Effector memory CD4-positive, alpha-beta T cell (primary cell): Measurements from ENCODE around the gene ZSWIM5.
A peak's percentile ranks its signal among the peaks of the same experiment; 100 is the strongest.

Experiments
- DNase-seq, 3 donors: peaks; one replicate each; pipeline ENCODE4 v3.0.0-alpha.2; 2020
- H3K27ac ChIP-seq: 2 replicates; pipeline ENCODE4 v1.7.0; 2013; ENCODE audit warnings: mild to moderate bottlenecking, low read length, moderate library complexity; ENCODE audit not compliant: insufficient read depth, poor library complexity, severe bottlenecking
- H3K27me3 ChIP-seq: replicated peaks from 2 replicates; pipeline ENCODE4 v1.7.0; 2013; ENCODE audit warnings: mild to moderate bottlenecking, low read length; ENCODE audit not compliant: insufficient read depth, control insufficient read depth, poor library complexity, severe bottlenecking
- H3K36me3 ChIP-seq: 2 replicates; pipeline ENCODE4 v1.7.0; 2013; ENCODE audit warnings: mild to moderate bottlenecking, low read length, moderate library complexity; ENCODE audit not compliant: control insufficient read depth, insufficient read depth
- H3K4me1 ChIP-seq: 2 replicates; pipeline ENCODE4 v1.7.0; 2013; ENCODE audit warnings: low read length, mild to moderate bottlenecking; ENCODE audit not compliant: control insufficient read depth, insufficient read depth, poor library complexity, severe bottlenecking
- H3K4me3 ChIP-seq: 2 replicates; pipeline ENCODE4 v1.7.0; 2013; ENCODE audit warnings: low read length, low read depth, mild to moderate bottlenecking; ENCODE audit not compliant: insufficient read depth, poor library complexity, severe bottlenecking
- H3K9me3 ChIP-seq: 2 replicates; pipeline ENCODE4 v1.7.0; 2013; ENCODE audit warnings: mild to moderate bottlenecking, low read length, moderate library complexity; ENCODE audit not compliant: control insufficient read depth

Gene ZSWIM5

DNA sequence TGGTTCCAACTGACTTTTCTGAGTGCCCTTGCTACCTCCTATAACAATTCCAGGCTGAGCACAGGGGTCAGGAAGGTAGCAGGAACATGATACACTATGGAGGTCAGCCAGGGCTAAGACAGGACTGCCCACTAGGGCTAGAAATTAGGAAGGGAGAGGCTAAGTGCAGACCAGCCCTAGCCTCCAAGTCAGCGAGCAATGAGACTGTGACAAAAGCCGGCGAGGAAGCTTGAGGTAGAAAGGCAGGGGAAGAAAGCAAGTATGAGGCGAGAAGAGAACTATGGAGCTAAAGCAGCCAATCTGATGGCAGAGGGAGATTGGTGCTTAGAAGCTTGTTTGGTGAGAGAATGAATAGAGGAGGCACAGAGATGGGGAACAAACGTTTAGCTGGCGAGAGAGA lies 189.6 kb downstream of the ZSWIM5 start:
- DNase-seq: no peak
- H3K4me3 ChIP-seq: no peak overlapping the region
- H3K4me1 ChIP-seq: peaks cover 11% of the 10 kb centered on the region
- H3K9me3 ChIP-seq: no peaks in the 10 kb centered on the region
- H3K36me3 ChIP-seq: peaks cover 10% of the 10 kb centered on the region
- no peaks in the 10 kb centered on the region for H3K27me3 ChIP-seq
- H3K27ac ChIP-seq: no peak overlapping the region

DNA sequence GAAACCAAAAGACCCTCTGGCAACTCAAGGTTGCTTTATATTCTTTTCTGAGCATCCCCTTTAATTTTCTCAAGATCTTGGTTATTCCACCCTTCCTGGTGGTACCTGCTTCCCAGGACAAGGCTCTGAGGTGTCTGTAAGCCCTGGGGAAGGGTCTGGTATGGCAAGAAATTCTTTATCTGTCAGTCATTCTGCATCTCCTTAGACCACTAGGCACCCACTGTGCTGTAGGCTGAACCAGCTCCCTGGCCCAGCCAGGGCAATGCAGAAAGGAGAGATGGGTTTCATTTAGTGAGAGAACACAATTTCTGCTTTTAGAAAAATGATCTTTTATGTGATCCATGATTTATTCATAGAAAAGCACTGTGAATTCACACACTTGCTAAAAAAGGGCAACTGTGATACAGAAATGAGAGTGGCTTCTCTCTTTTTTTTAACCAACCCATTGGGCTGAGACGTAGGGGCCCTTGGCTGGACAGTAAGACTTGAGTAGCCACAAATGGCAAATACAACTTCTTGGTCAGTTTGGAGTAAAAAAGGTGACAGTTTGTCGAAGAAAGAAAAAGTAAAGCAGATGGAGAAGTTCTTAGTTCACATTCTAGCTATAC lies 190.2 kb downstream of the ZSWIM5 start:
- peaks cover 17% of the 10 kb centered on the region for H3K4me1 ChIP-seq
- DNase-seq: no peak
- H3K27ac ChIP-seq: no peak overlapping the region
- no peak overlapping the region for H3K4me3 ChIP-seq
- H3K36me3 ChIP-seq: peaks cover 10% of the 10 kb centered on the region
- H3K9me3 ChIP-seq: no peaks in the 10 kb centered on the region
- no peaks in the 10 kb centered on the region for H3K27me3 ChIP-seq

DNA sequence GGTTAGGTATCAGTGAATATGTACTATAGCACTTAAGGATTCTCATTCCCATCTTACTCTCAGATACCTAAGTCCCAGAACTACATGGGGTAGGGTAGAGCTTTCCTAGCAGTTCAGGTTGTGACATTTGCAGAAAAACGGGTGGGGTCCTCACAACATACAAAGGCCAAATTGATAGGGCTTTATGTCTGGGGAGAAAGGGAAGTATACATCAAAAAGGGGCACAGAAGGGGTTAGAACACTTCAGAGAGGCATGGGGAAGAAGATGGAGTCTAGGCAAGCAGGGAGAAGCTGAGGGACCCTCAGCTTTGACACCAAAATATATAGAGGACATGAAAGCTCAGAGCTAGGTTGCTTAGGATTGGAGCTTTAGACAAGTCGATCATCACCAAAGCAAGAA lies 190.7 kb downstream of the ZSWIM5 start:
- Histone ChIP-seq H3K4me1 (peaks cover 19% of the 10 kb centered on the region), H3K4me3 (no peak overlapping the region), H3K27ac (no peak overlapping the region), H3K9me3 (no peaks in the 10 kb centered on the region), H3K36me3 (peaks cover 10% of the 10 kb centered on the region), H3K27me3 (no peaks in the 10 kb centered on the region)
- no peak for DNase-seq

DNA sequence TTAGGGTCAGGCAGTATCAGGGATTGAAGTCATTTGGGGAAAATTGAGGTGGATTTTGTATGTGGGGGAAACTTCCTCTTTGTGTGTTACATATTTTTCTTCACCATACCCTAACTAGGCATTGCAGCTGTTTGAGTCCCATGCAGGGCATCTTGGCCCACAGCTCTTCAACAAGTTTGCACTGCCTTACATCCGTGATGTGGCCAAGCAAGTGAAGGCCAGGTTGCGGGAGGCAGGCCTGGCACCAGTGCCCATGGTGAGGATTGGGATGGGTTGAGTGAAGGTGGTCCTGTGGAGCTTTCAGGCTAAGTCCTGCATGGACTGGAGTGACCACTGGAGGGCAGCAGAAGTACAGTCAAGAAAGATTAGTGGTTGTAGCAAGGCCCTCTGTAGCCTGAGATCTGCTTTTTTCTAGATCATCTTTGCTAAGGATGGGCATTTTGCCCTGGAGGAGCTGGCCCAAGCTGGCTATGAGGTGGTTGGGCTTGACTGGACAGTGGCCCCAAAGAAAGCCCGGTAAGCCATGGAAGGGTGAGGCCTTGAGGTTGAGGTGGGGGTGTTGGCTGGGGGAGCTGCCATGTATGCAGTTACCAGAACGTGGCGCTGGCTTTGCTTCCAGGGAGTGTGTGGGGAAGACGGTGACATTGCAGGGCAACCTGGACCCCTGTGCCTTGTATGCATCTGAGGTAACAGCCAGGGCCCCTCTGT lies 191.9 kb downstream of the ZSWIM5 start:
- Histone ChIP-seq H3K4me1 (peaks cover 27% of the 10 kb centered on the region), H3K4me3 (no peak overlapping the region), H3K9me3 (no peaks in the 10 kb centered on the region), H3K27ac (no peak overlapping the region), H3K36me3 (peaks cover 10% of the 10 kb centered on the region), H3K27me3 (no peaks in the 10 kb centered on the region)
- DNase-seq: peak; percentile 52 to 72 (median 61)

DNA sequence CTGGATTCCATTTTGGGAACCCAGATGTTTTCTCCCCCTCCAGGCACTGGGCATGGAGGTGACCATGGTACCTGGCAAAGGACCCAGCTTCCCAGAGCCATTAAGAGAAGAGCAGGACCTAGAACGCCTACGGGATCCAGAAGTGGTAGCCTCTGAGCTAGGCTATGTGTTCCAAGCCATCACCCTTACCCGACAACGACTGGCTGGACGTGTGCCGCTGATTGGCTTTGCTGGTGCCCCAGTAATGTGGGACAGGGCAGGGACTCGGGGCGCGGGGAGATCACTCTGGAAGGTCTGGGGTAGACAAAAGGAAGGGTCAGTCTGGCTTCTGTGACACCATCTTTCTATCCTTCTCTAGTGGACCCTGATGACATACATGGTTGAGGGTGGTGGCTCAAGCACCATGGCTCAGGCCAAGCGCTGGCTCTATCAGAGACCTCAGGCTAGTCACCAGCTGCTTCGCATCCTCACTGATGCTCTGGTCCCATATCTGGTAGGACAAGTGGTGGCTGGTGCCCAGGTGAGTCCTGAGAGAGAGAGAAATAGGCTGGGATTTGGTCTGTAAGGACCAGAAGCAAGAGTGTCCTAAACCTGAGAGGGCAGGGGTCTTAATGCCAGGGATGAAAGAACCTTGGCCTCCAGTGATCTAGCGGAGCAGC lies 192.7 kb downstream of the ZSWIM5 start:
- no peak for DNase-seq
- Histone ChIP-seq H3K36me3 (peaks cover 13% of the 10 kb centered on the region), H3K27ac (no peak overlapping the region), H3K27me3 (no peaks in the 10 kb centered on the region), H3K9me3 (no peaks in the 10 kb centered on the region), H3K4me3 (no peak overlapping the region), H3K4me1 (peaks cover 28% of the 10 kb centered on the region)

DNA sequence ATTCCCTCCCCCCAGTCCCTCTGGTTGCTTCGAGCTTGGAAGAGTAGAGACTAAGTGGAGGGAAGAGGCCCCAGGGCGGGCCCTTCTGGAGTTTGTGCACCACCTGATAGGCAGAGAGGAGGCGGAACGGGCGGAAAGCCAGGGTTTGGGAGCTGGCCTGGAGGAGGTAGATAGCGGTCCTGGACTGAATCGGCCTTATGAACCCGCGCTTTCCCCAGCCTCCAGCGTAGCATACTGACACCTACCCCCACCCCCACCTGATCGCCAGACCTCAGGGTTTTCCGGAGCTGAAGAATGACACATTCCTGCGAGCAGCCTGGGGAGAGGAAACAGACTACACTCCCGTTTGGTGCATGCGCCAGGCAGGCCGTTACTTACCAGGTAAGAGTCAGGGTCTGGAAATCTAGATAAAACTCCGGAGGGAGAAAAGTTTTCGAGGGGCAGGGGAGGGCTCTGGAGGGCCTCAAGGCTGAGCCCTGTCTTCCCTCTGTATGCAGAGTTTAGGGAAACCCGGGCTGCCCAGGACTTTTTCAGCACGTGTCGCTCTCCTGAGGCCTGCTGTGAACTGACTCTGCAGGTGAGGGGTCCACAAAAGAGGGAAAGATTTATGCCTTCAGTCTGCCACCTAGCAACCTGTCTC lies 193.6 kb downstream of the ZSWIM5 start:
- Histone ChIP-seq H3K27ac (peak overlapping the region; percentile 77), H3K27me3 (no peaks in the 10 kb centered on the region), H3K4me3 (peak overlapping the region; percentile 80), H3K4me1 (peaks cover 28% of the 10 kb centered on the region), H3K9me3 (no peaks in the 10 kb centered on the region), H3K36me3 (peaks cover 22% of the 10 kb centered on the region)
- no peak for DNase-seq

DNA sequence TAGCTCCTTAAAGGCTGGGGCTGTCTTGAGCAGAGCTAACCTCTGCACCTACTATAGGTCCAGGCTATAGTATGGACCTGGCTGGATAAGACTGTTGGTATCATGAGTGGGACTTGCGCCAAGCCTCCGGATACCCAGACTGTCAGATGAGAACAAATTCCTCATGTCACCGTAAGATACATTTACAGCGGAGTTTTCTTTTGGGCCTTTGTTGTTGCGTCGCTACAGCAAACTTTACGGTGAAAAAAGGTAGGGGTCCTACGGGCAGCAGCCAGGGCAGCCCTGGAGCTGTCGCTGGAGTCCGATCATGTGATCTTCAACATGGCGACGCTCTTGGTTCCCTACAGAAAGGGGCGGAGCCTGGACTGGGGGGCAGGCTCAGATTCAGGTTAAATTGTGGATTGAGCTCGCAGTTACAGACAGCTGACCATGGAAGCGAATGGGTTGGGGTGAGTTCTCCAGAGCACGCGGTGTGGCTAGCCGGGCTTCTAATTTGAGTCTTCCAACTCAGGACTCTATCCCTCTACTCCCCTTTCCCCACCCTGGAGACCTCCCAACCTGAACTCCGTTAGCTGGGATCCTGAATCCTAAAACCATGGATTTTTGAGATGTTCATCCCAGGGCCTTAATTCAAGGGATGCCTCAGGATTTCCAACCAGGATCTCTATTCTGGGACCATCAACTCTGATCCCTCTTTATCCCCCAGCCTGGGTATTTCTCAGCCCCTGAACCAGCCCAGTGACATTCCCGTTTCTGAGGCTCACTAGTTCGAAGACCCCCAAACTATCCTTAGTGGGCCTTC lies 194.4 kb downstream of the ZSWIM5 start, which contains the start of gene UROD:
UROD (plus strand) TSS at position 418 of the 802 bp plus-strand sequence; CDS start at position 430, 12 bp downstream.
- peaks cover 29% of the 10 kb centered on the region for H3K36me3 ChIP-seq
- H3K27ac ChIP-seq: peak within 1 kb of the TSS; percentile 77
- H3K27me3 ChIP-seq: no peaks in the 10 kb centered on the region
- no peaks in the 10 kb centered on the region for H3K9me3 ChIP-seq
- peak; percentile 75 to 83 (median 81) for DNase-seq
- H3K4me3 ChIP-seq: peak within 1 kb of the TSS; percentile 80
- H3K4me1 ChIP-seq: peaks cover 28% of the 10 kb centered on the region

DNA sequence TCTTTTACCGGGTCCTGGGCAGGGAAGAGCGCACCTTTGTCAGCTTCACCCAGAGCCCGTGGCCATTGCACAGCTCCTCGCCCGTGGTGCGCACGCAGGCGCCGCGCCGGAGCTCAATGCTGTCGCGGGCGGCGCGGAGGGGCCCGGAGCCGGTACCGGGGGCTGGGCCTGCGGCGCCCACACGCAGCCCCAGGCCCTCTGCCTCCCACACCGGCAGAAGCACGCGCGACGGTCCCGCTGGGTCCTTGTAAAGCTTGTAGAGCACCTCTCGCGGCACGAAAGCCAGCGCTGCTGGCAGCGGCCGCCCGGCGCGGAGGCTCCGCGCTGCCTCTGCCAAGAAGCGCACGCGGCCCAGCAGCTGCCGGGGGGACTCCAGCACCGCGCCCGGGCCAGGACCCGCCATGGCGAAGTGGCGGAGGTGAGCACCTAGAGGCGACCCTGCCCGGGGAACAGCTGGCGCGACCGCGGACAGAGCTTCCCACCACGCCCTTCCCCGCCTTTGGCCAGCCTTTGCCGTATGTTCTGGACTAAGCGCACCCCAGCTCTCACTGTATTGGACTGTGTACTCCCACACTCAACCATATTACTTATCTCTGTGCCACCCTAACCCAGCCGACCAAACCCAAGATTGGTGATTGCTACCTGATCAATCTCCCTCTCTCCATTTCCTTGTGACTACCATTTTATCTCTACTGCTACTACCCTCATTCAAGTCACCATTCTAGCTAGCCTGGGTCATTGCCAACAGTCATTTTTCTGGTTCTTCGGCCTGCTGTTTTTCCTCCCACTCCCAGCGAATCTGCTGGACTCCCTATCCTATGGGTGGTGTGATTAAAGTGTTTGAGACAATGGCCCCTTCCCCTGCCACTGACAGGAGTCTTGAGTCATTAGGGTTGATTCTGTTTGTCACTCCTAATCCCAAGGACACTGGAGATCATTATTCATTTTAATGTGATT lies 195.3 kb downstream of the ZSWIM5 start, which contains the start of gene HECTD3:
HECTD3 (minus strand) TSS at position 470 of the 957 bp plus-strand sequence; CDS start at position 403, 67 bp downstream.
- H3K9me3 ChIP-seq: no peaks in the 10 kb centered on the region
- DNase-seq: peak; percentile 56 to 63 (median 59)
- peaks cover 38% of the 10 kb centered on the region for H3K36me3 ChIP-seq
- no peaks in the 10 kb centered on the region for H3K27me3 ChIP-seq
- peak within 1 kb of the TSS; percentile 77 for H3K27ac ChIP-seq
- peak within 1 kb of the TSS; percentile 80 for H3K4me3 ChIP-seq
- H3K4me1 ChIP-seq: peaks cover 28% of the 10 kb centered on the region
